NCI-H2029 treated with DMSO at 0.1 percent for 48 hours (cell line): ENCODE results near the gene KCMF1.

ENCODE experiments used
- DNase-seq: peaks from one replicate; lab custom pipeline; 2025; lab: John Stamatoyannopoulos, UW

KCMF1 gene

DNA sequence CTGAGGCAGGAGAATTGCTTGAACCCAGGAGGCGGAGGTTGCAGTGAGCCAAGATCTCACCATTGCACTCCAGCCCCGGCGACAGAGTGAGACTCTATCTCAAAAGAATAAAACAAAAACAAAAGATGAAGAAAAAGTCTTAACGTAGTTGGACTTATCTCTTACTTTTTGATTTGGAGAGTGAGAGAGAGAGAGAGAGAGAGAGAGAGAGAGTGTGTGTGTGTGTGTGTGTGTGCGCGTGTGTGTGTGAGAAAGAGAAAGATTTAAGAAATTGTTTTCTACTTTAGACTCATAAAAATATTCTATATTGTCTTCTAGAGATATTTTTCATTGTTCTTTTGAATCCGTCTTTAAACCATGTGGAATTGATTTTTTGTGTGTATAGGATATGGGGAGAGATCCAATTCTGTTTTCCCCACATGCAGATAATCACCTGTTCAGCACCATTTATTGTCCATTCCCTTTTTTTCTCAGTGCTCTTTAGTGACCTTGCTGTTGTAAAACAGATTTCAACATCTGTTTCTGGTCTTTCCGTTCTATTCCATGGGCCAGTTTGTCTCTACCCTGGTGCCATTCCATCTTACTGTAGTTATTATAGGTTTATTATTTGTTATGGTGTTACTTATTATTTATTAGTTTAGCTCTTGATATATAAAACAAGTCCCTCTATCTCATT, 53.5 kb downstream of the KCMF1 start:
- no peak for DNase-seq

GRCh38 chr2:85032621-85033020, 61.7 kb downstream of the KCMF1 start:
- no peak for DNase-seq

DNA sequence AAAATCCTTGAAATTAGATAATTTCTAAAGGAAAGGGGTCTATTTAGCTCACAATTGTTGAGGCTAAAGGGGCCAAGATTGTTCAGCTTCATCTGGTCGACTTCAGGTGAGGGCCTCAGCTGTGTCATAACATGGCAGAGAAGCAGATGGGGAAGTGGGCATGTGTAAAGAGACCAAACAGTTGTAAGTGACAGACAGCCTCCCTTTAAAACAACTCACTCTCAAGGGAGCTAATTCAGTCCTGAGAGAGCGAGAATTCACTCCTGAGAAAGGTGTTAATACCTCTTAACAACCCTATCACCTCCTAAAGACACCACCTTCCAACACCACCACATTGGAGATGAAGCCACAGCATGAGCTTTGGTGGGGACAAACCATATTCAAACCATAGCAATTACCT, 62.4 kb downstream of the KCMF1 start:
- DNase-seq = no peak

GRCh38 chr2:85034158-85034557, 63.2 kb downstream of the KCMF1 start:
- no peak for DNase-seq

- DNase-seq = no peak
Observed at GRCh38 chr2:85037622-85038021, 66.7 kb downstream of the KCMF1 start.

- no peak for DNase-seq
Observed at GRCh38 chr2:85042330-85042729, 71.4 kb downstream of the KCMF1 start.

DNA sequence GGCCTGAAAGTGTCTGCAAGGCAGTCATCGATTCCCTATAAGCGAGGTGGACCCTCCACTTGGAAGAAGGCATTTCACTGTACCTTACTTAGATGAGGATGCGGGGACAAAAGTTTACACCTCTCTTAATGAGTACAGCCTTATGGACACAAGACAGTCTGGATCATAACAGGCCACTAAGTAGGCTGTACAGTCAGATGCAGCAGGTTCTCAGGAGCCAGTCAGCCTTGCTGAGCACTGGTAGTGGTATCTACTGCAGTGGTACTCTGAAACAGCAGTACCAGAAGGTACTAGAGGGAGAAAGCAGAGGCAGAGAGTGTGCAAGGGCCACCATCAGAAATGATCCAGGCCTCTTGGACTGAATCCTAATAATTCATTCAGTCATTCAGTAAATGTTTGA, 77.6 kb downstream of the KCMF1 start:
- no peak for DNase-seq

DNA sequence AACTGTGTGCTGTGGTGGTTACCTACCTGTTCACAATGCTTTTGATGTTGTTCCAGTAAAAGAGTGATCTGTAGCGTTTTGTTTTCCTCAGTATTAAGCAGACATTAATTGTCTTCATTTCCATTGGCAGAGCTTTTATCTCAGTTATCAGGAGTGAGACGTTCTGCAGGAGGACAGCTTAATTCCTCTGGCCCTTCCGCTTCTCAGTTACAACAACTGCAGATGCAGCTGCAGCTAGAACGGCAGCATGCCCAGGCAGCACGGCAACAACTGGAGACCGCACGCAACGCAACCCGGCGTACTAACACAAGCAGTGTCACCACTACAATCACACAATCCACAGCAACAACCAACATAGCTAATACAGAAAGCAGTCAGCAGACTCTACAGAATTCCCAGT, 78.3 kb downstream of the KCMF1 start:
- DNase-seq = no peak

DNA sequence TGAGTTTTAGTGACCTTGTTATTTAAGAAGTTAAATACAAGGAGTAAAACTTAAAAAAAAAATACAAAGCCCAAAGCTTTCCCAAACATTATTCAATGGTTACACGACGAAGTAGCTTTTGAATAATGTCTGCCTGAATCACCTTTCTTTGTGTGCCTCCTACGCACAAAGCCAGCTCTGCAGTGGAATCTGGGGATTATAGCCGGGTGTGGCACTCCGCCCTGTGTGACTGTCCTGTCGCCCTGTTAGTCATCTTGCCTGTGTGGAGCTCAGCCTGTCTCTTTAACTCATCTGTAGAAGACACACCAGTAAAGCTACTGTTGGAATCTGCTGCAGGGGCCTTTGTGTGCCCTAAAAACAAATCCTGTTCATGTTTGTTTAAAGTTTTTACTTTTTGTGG, 82.8 kb downstream of the KCMF1 start:
- no peak for DNase-seq

GRCh38 chr2:85057226-85057962, 86.4 kb downstream of the KCMF1 start:
- peak; percentile 3 for DNase-seq

DNA sequence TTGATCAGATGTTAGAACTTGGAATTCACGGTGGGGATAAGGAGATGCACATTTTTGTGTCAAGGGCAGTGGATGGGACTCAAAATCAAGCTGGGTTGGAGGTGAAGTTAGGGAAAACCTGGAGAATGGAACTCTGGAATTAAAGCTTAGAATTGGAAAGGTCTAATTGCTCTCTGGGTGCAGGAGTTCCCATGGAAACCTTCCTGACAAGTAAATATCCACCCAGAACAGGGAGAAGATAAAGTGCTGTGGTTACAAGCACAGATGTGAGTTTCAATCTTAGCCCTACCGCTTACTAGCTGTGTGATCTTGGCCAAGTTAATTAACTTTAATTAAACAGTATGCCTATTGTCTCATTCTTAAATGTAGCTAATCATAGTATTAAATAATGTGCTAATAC, 90.9 kb downstream of the KCMF1 start:
- no peak for DNase-seq

GRCh38 chr2:85062565-85062964, 91.6 kb downstream of the KCMF1 start:
- DNase-seq = no peak

GRCh38 chr2:85063981-85064599, 93.1 kb downstream of the KCMF1 start:
- DNase-seq = no peak

DNA sequence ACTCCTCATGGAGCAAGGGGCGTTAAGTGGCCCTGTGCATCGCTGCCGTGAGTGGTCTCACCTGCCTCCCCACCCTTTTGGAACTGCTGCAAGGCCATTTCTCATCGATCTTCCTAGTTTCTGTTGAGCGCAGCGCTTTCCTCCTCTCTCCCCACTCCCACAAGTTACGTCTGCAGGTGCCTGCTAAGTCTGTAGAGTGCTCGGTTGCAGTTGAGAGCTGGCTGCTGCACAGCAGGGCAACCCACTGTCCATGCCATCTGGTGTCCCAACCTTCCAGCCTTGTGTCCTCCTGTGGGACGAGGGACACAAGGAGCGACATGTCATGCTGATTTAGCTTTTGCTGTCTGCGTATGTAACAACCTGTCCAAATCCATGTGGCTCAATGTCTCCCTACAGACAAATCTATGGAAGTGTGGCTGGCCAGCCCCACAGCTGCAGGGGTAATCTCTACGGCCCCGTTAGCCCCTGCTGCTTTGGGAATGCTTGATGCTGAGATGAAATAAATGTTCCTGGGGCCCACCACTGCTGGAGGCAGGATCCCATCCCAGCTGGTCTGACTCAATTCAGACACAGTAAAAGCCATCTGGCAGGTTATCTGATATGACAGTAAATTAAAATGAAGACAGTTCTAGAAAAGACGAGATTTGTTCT, 94.1 kb downstream of the KCMF1 start:
- DNase-seq = no peak

GRCh38 chr2:85066006-85066740, 95.2 kb downstream of the KCMF1 start:
- DNase-seq = no peak

DNA sequence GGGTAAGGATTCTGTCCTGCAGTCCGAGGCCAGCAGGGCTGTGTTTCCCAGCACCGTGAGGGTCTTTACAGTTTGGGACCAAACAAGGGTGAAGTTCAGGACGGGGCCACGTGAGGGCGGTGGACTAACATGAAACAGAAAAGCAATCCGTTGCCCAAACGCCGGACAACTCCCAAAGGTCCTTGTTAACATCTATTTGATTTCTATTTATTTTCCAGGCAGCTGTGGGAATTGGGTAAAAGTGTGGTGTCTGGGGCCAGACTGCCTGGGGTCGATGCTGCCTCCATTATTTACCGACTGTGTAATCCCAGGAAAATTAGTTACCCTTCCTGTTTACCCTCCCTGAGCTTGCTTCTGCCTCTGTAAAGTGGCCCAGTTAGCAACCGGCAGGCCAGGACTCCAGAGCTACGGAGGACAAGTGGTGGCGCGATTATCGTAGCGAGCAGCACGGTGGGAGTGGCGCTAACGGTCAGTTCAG, 96.0 kb downstream of the KCMF1 start:
- peak; percentile 45 for DNase-seq

- no peak for DNase-seq
Observed at GRCh38 chr2:85071096-85071495, 100.1 kb downstream of the KCMF1 start.

DNA sequence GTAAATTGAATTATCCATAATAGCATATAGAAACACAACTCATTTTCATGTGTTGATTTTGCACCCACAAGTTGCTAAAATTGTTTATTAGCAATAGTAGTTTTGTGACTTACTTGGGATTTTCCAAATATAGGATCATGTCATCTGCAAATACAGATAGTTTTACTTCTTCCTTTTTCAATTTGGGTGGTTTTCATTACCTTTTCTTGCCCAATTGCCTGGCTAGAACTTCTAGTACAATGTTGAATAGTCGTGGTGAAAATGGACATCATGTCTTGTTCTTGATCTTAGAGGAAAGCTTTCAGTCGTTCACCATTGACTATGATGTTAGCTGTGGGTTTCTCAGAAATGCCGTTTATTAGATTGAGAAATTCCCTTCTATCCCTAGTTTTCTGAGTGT, 102.1 kb downstream of the KCMF1 start:
- no peak for DNase-seq

- DNase-seq = no peak
Observed at GRCh38 chr2:85076618-85077274, 105.8 kb downstream of the KCMF1 start.

GRCh38 chr2:85077859-85078419, 107.0 kb downstream of the KCMF1 start:
- DNase-seq = no peak

GRCh38 chr2:85078536-85078935, 107.6 kb downstream of the KCMF1 start:
- DNase-seq = no peak
